Osteoblast (primary cell): ENCODE results near the gene LHFPL6. TPM values are rescaled to one million over a fixed set of nuclear protein-coding genes. Genes with fewer than 3 reads are reported as not detected.

Source experiments
- DNase-seq: peaks from one replicate; pipeline ENCODE4 v3.0.0; 2011; ENCODE audit warnings: low spot score, mixed read lengths; ENCODE audit not compliant: insufficient read length; ENCODE audit errors: missing footprints
- H2AFZ ChIP-seq: 2 replicates; pipeline ENCODE4 v1.6.0; 2011; ENCODE audit warnings: mild to moderate bottlenecking, low read length
- H3K27ac ChIP-seq: 2 replicates; pipeline ENCODE4 v1.5.1; 2011; ENCODE audit warnings: mild to moderate bottlenecking, low read depth, low read length, moderate library complexity
- H3K27me3 ChIP-seq: 2 replicates; pipeline ENCODE4 v1.6.0; 2012; ENCODE audit warnings: mild to moderate bottlenecking, control low read depth, inconsistent platforms, low read length, moderate library complexity; ENCODE audit not compliant: insufficient read depth
- H3K36me3 ChIP-seq: 2 replicates; pipeline ENCODE4 v1.5.1; 2011; ENCODE audit warnings: mild to moderate bottlenecking, low read length, control low read depth, moderate library complexity; ENCODE audit not compliant: insufficient read depth
- H3K4me1 ChIP-seq: 2 replicates; pipeline ENCODE4 v1.5.1; 2011; ENCODE audit warnings: mild to moderate bottlenecking, low read length, control low read depth, moderate library complexity; ENCODE audit not compliant: insufficient read depth
- H3K4me2 ChIP-seq: 2 replicates; pipeline ENCODE4 v1.6.0; 2011; ENCODE audit warnings: mild to moderate bottlenecking, low read length; ENCODE audit not compliant: insufficient read depth
- H3K4me3 ChIP-seq: fragments of 200-600 bp; sonication (generic); 3 replicates; pipeline ENCODE4 v1.5.1; 2012; ENCODE audit warnings: mild to moderate bottlenecking, low read length, inconsistent platforms; ENCODE audit not compliant: insufficient read depth
- H3K79me2 ChIP-seq: 2 replicates; pipeline ENCODE4 v1.6.0; 2012; ENCODE audit warnings: mild to moderate bottlenecking, low read length, control low read depth, inconsistent platforms; ENCODE audit not compliant: insufficient read depth
- H3K9me3 ChIP-seq: 2 replicates; pipeline ENCODE4 v1.5.1; 2011; ENCODE audit warnings: low read depth, low read length, control low read depth
- H4K20me1 ChIP-seq: 2 replicates; pipeline ENCODE4 v1.6.0; 2012; ENCODE audit warnings: mild to moderate bottlenecking, low read length, control low read depth; ENCODE audit not compliant: insufficient read depth
- CTCF ChIP-seq: IDR thresholded peaks from 2 replicates; pipeline ENCODE4 v1.5.1; 2011; ENCODE audit warnings: mild to moderate bottlenecking, low read depth, low read length, moderate library complexity; ENCODE audit errors: extremely low read depth
- total RNA-seq: library from RNA; depleted of rRNA; stranded (reverse); fragments of >200 nt; gene quantifications from 2 replicates; pipeline ENCODE4 v1.2.3, GENCODE V29; 2012

LHFPL6 gene
- total RNA-seq, 1 donor, result 112 TPM

GRCh38 chr13:39635564-39635963 lies 32.6 kb upstream of the LHFPL6 start:
- no peaks in the 10 kb centered on the region for H3K9me3 ChIP-seq
- TF ChIP-seq CTCF, result no peak

GRCh38 chr13:39632994-39633393 lies 30.0 kb upstream of the LHFPL6 start:
- H3K79me2 ChIP-seq, result no peaks in the 10 kb centered on the region
- no peak overlapping the region for H3K4me2 ChIP-seq
- H4K20me1 ChIP-seq, result no peaks in the 10 kb centered on the region
- no peak overlapping the region for H3K4me3 ChIP-seq
- H3K27ac ChIP-seq, result no peak overlapping the region
- no peak for DNase-seq
- no peak for TF ChIP-seq CTCF
- no peaks in the 10 kb centered on the region for H3K4me1 ChIP-seq
- no peaks in the 10 kb centered on the region for H3K9me3 ChIP-seq
- H3K36me3 ChIP-seq, result no peaks in the 10 kb centered on the region
- no peak overlapping the region for H2AFZ ChIP-seq
- peaks cover 18% of the 10 kb centered on the region for H3K27me3 ChIP-seq

More at GRCh38 chr13:39635564-39635963, 32.6 kb upstream of the LHFPL6 start:
- peaks cover 25% of the 10 kb centered on the region for H3K27me3 ChIP-seq
- H3K79me2 ChIP-seq, result no peaks in the 10 kb centered on the region
- no peak overlapping the region for H3K4me2 ChIP-seq
- no peak overlapping the region for H3K4me3 ChIP-seq
- DNase-seq, result no peak
- no peak overlapping the region for H3K27ac ChIP-seq
- no peaks in the 10 kb centered on the region for H3K36me3 ChIP-seq
- no peak overlapping the region for H2AFZ ChIP-seq
- H4K20me1 ChIP-seq, result no peaks in the 10 kb centered on the region
- H3K4me1 ChIP-seq, result no peaks in the 10 kb centered on the region

GRCh38 chr13:39631307-39631706 lies 28.3 kb upstream of the LHFPL6 start:
- no peak overlapping the region for H2AFZ ChIP-seq
- no peaks in the 10 kb centered on the region for H3K79me2 ChIP-seq
- H3K4me1 ChIP-seq, result no peaks in the 10 kb centered on the region
- no peak overlapping the region for H3K4me2 ChIP-seq
- no peak overlapping the region for H3K4me3 ChIP-seq
- DNase-seq, result no peak
- H3K36me3 ChIP-seq, result no peaks in the 10 kb centered on the region
- no peak overlapping the region for H3K27ac ChIP-seq
- no peaks in the 10 kb centered on the region for H4K20me1 ChIP-seq
- no peaks in the 10 kb centered on the region for H3K9me3 ChIP-seq
- no peak for TF ChIP-seq CTCF
- H3K27me3 ChIP-seq, result peaks cover 18% of the 10 kb centered on the region

GRCh38 chr13:39623466-39623865 lies 20.5 kb upstream of the LHFPL6 start:
- Histone ChIP-seq H3K27me3 (peaks cover 20% of the 10 kb centered on the region), H3K4me3 (no peak overlapping the region), H3K9me3 (no peaks in the 10 kb centered on the region), H3K36me3 (no peaks in the 10 kb centered on the region), H3K4me1 (no peaks in the 10 kb centered on the region), H3K4me2 (no peak overlapping the region), H3K27ac (no peak overlapping the region), H4K20me1 (no peaks in the 10 kb centered on the region), H2AFZ (no peak overlapping the region), H3K79me2 (no peaks in the 10 kb centered on the region)
- DNase-seq, result no peak
- no peak for TF ChIP-seq CTCF
